GM19193 (cell line): ENCODE results near the gene TLCD3A.

Source experiments
- POLR2A ChIP-seq: IDR thresholded peaks from 4 replicates; pipeline ENCODE4 v1.6.1; 2011; ENCODE audit not compliant: insufficient read depth, insufficient read length; ENCODE audit errors: extremely low read depth

The TLCD3A gene

GRCh38 chr17:752620-753219, 20.3 kb downstream of the TLCD3A start:
- no peak for TF ChIP-seq POLR2A

GRCh38 chr17:753418-753817, 21.0 kb downstream of the TLCD3A start:
- TF ChIP-seq POLR2A: no peak

GRCh38 chr17:759964-760363, 27.6 kb downstream of the TLCD3A start:
- TF ChIP-seq POLR2A: no peak

GRCh38 chr17:760371-760770, 28.0 kb downstream of the TLCD3A start:
- TF ChIP-seq POLR2A: no peak

GRCh38 chr17:767076-767475, 34.7 kb downstream of the TLCD3A start:
- no peak for TF ChIP-seq POLR2A

GRCh38 chr17:773016-773415, 40.6 kb downstream of the TLCD3A start:
- no peak for TF ChIP-seq POLR2A

GRCh38 chr17:773467-774312, 41.3 kb downstream of the TLCD3A start:
- TF ChIP-seq POLR2A: no peak

GRCh38 chr17:774313-774584, 41.9 kb downstream of the TLCD3A start:
- no peak for TF ChIP-seq POLR2A

GRCh38 chr17:778096-778495, 45.7 kb downstream of the TLCD3A start:
- TF ChIP-seq POLR2A: no peak

- peak; percentile 91 for TF ChIP-seq POLR2A
These were observed 49.7 kb downstream of the TLCD3A start, which contains the start of the genes GLOD4 and MRM3 for GRCh38 chr17:781805-782731. Gene GLOD4 (minus strand): TSS chr17:782280. CDS start chr17:782255, 25 bp downstream. Gene MRM3 (plus strand): TSS chr17:782353. CDS start chr17:782379, 26 bp downstream.

GRCh38 chr17:784143-784542, 51.7 kb downstream of the TLCD3A start:
- TF ChIP-seq POLR2A: no peak

- no peak for TF ChIP-seq POLR2A
These were observed 55.3 kb downstream of the TLCD3A start for GRCh38 chr17:787641-788221.

GRCh38 chr17:788551-788950, 56.2 kb downstream of the TLCD3A start:
- no peak for TF ChIP-seq POLR2A

GRCh38 chr17:789160-789840, 56.9 kb downstream of the TLCD3A start:
- TF ChIP-seq POLR2A: no peak
